H1 (cell line): ENCODE data around the gene SLC25A26. TPM values are rescaled to one million over a fixed set of nuclear protein-coding genes. Genes with fewer than 3 reads are reported as not detected.

Experiments
- CTCF ChIA-PET: fragments of 300-600 bp; sonication (Branson Sonifier 250); formaldehyde crosslinking; loops from one replicate; lab custom pipeline; 2021; ENCODE audit not compliant: partially characterized antibody; lab: Charles Lee
- POLR2A ChIA-PET: fragments of 300-600 bp; sonication (Branson Sonifier 250); formaldehyde crosslinking; loops from one replicate; lab custom pipeline; 2021; ENCODE audit warnings: inconsistent platforms; ENCODE audit not compliant: partially characterized antibody; lab: Charles Lee
- DNase-seq, 2 experiments: peaks; one replicate each; pipeline versions ENCODE4 v3.0.0 to v3.0.0-alpha.2; 2010 to 2022; ENCODE audit warnings: low spot score in 2 of 2, low read depth in 1 of 2, mixed read lengths in 1 of 2
- FAIRE-seq: peaks from 2 replicates; lab custom pipeline; 2011; peaks lifted over from hg19 to GRCh38; lab: Jason Lieb, UNC
- H2AFZ ChIP-seq: 2 replicates; pipeline ENCODE4 v1.8.1; 2012; ENCODE audit warnings: low read length, inconsistent platforms
- H2AK5ac ChIP-seq: 2 replicates; pipeline ENCODE4 v1.6.1; 2013; ENCODE audit warnings: low read depth, low read length
- H2BK120ac ChIP-seq: replicated peaks from 2 replicates; pipeline ENCODE3; 2013; ENCODE audit warnings: low read depth, low read length, inconsistent platforms
- H2BK12ac ChIP-seq: 2 replicates; pipeline ENCODE4 v1.6.1; 2013; ENCODE audit warnings: low read depth, low read length
- H2BK15ac ChIP-seq: 2 replicates; pipeline ENCODE4 v1.6.1; 2013; ENCODE audit warnings: low read length
- H2BK20ac ChIP-seq: 2 replicates; pipeline ENCODE4 v1.6.1; 2013; ENCODE audit warnings: low read length
- H2BK5ac ChIP-seq: 2 replicates; pipeline ENCODE4 v1.6.1; 2013; ENCODE audit warnings: low read depth, low read length
- H3K14ac ChIP-seq: 2 replicates; pipeline ENCODE4 v1.6.1; 2013; ENCODE audit warnings: inconsistent platforms; ENCODE audit not compliant: insufficient read length
- H3K18ac ChIP-seq: 2 replicates; pipeline ENCODE4 v1.6.1; 2013; ENCODE audit warnings: low read length; ENCODE audit errors: extremely low read depth
- H3K23ac ChIP-seq: 2 replicates; pipeline ENCODE4 v1.6.1; 2013; ENCODE audit warnings: inconsistent platforms; ENCODE audit not compliant: insufficient read length
- H3K23me2 ChIP-seq: 2 replicates; pipeline ENCODE4 v1.6.1; 2013; ENCODE audit warnings: low read depth, low read length
- H3K27ac ChIP-seq: 2 replicates; pipeline ENCODE4 v1.6.1; 2011; ENCODE audit warnings: low read depth, low read length, inconsistent platforms
- H3K27me3 ChIP-seq, 4 experiments: replicated peaks in 1 of 4; 1 replicate in 1 of 4; 2 replicates in 3 of 4; pipeline versions ENCODE4 v1.6.1 to v1.8.1; 2011 to 2013; ENCODE audit warnings: low read length in 3 of 4, mild to moderate bottlenecking in 3 of 4, inconsistent platforms in 2 of 4, mixed read lengths in 2 of 4, moderate library complexity in 1 of 4; ENCODE audit not compliant: control insufficient read depth in 3 of 4, insufficient read depth in 3 of 4; ENCODE audit errors: extremely low read depth in 1 of 4
- H3K36me3 ChIP-seq, 4 experiments: 2 replicates each; pipeline versions ENCODE4 v1.6.1 to v1.8.1; 2011 to 2013; ENCODE audit warnings: mild to moderate bottlenecking in 4 of 4, low read length in 3 of 4, moderate library complexity in 2 of 4, control low read depth in 1 of 4, inconsistent platforms in 1 of 4; ENCODE audit not compliant: insufficient read depth in 4 of 4, control insufficient read depth in 2 of 4
- H3K4ac ChIP-seq: replicated peaks from 2 replicates; pipeline ENCODE3; 2013; ENCODE audit warnings: low read length, low read depth, mixed read lengths, inconsistent platforms; ENCODE audit not compliant: insufficient read length
- H3K4me1 ChIP-seq, 4 experiments: replicated peaks in 1 of 4; 1 replicate in 1 of 4; 2 replicates in 3 of 4; pipeline versions ENCODE4 v1.6.1 to v1.8.1; 2011 to 2013; ENCODE audit warnings: low read length in 3 of 4, inconsistent platforms in 2 of 4, mixed read lengths in 1 of 4; ENCODE audit not compliant: insufficient read depth in 4 of 4, control insufficient read depth in 3 of 4
- H3K4me2 ChIP-seq, 2 experiments: 2 replicates each; pipeline versions ENCODE4 v1.6.1 to v1.8.1; 2011 to 2013; ENCODE audit warnings: low read depth in 2 of 2, low read length in 2 of 2, control low read depth in 1 of 2, inconsistent platforms in 1 of 2, mild to moderate bottlenecking in 1 of 2; ENCODE audit not compliant: insufficient read depth in 1 of 2
- H3K4me3 ChIP-seq, 4 experiments: fragments of 200-600, 300-600 bp in 1 of 4; sonication (generic), shearing (Covaris generic), sonication (Bioruptor Twin) in 1 of 4; 2 replicates each; pipeline versions ENCODE4 v1.5.1 to v1.8.1; 2011 to 2016; ENCODE audit warnings: low read length in 4 of 4, low read depth in 3 of 4, control low read depth in 2 of 4, inconsistent platforms in 2 of 4, mild to moderate bottlenecking in 2 of 4, mixed read lengths in 1 of 4, moderate library complexity in 1 of 4; ENCODE audit not compliant: insufficient read depth in 2 of 4; ENCODE audit errors: extremely low read depth in 1 of 4
- H3K56ac ChIP-seq: replicated peaks from 2 replicates; pipeline ENCODE3; 2013; ENCODE audit warnings: low read depth, mild to moderate bottlenecking, mixed read lengths, low read length, inconsistent platforms; ENCODE audit not compliant: insufficient read length
- H3K79me1 ChIP-seq: 2 replicates; pipeline ENCODE4 v1.6.1; 2013; ENCODE audit warnings: low read depth, low read length, control low read depth
- H3K79me2 ChIP-seq, 2 experiments: 2 replicates each; pipeline versions ENCODE4 v1.6.1 to v1.8.1; 2012 to 2013; ENCODE audit warnings: low read length in 2 of 2, mild to moderate bottlenecking in 2 of 2, inconsistent platforms in 1 of 2; ENCODE audit not compliant: insufficient read depth in 2 of 2, control insufficient read depth in 1 of 2
- H3K9ac ChIP-seq, 4 experiments: replicated peaks in 1 of 4; 1 replicate in 1 of 4; 2 replicates in 3 of 4; pipeline versions ENCODE4 v1.6.1 to v1.8.1; 2011 to 2013; ENCODE audit warnings: low read depth in 3 of 4, low read length in 3 of 4, control low read depth in 2 of 4, mild to moderate bottlenecking in 2 of 4, moderate library complexity in 2 of 4, inconsistent platforms in 1 of 4; ENCODE audit errors: extremely low read depth in 1 of 4
- H3K9me3 ChIP-seq, 2 experiments: 2 replicates each; pipeline versions ENCODE4 v1.6.1 to v1.8.1; 2012 to 2013; ENCODE audit warnings: mild to moderate bottlenecking in 2 of 2, moderate library complexity in 2 of 2, control low read depth in 1 of 2, inconsistent platforms in 1 of 2, low read depth in 1 of 2, low read length in 1 of 2, mixed read lengths in 1 of 2; ENCODE audit not compliant: insufficient read depth in 2 of 2
- H4K20me1 ChIP-seq, 2 experiments: replicated peaks in 1 of 2; 2 replicates each; pipeline versions ENCODE3 to v1.8.1; 2011 to 2013; ENCODE audit warnings: inconsistent platforms in 2 of 2, low read length in 2 of 2, mild to moderate bottlenecking in 1 of 2; ENCODE audit not compliant: insufficient read depth in 2 of 2, control insufficient read depth in 1 of 2
- H4K5ac ChIP-seq: 2 replicates; pipeline ENCODE4 v1.6.1; 2013; ENCODE audit warnings: low read length, low read depth, mixed read lengths, inconsistent platforms; ENCODE audit not compliant: insufficient read length
- H4K8ac ChIP-seq: 2 replicates; pipeline ENCODE4 v1.8.0; 2013; ENCODE audit warnings: mild to moderate bottlenecking, moderate library complexity, low read length, inconsistent platforms; ENCODE audit not compliant: insufficient read depth; ENCODE audit errors: extremely low read depth
- H4K91ac ChIP-seq: replicated peaks from 2 replicates; pipeline ENCODE3; 2013; ENCODE audit warnings: low read length, mixed read lengths, inconsistent platforms; ENCODE audit not compliant: insufficient read length
- CREB1 ChIP-seq: IDR thresholded peaks from 2 replicates; pipeline ENCODE4 v1.6.1; 2012; ENCODE audit warnings: inconsistent platforms
- EGR1 ChIP-seq: IDR thresholded peaks from 2 replicates; pipeline ENCODE4 v1.6.1; 2011; ENCODE audit warnings: low read depth, low read length, borderline replicate concordance
- HDAC6 ChIP-seq: IDR thresholded peaks from one replicate; pipeline ENCODE4 v1.7.1; 2012; ENCODE audit warnings: low read depth, mild to moderate bottlenecking, inconsistent platforms, low read length, moderate library complexity
- SP4 ChIP-seq: IDR thresholded peaks from 2 replicates; pipeline ENCODE4 v1.6.1; 2012; ENCODE audit warnings: low read length, inconsistent platforms
- SUZ12 ChIP-seq: fragments of 200-600 bp; sonication (generic); IDR thresholded peaks from 2 replicates; pipeline ENCODE4 v1.6.1; 2012; ENCODE audit warnings: mild to moderate bottlenecking, inconsistent platforms, low read length, moderate library complexity, mixed read lengths
- WGBS, 2 experiments: shearing (Covaris generic) in 1 of 2; methylation state at CpG; one replicate each; pipeline versions ENCODE4 v1.1.6 to v1.1.7; 2013 to 2015; ENCODE audit warnings: low lambda C conversion rate in 2 of 2, mixed read lengths in 2 of 2, inconsistent platforms in 1 of 2, low coverage in 1 of 2, missing lambda C conversion rate in 1 of 2; ENCODE audit not compliant: insufficient replicate concordance in 2 of 2, insufficient coverage in 1 of 2, insufficient read length in 1 of 2; ENCODE audit errors: extremely low coverage in 1 of 2, missing lambda C conversion rate in 1 of 2; 5-methylcytosine and 5-hydroxymethylcytosine counted together
- polyA plus RNA-seq, 7 experiments: library from polyadenylated mRNA; depleted of rRNA in 3 of 7; stranded (reverse) in 5 of 7; unstranded in 2 of 7; fragments of >200 nt in 5 of 7; fragments of 200-250 nt in 2 of 7; gene quantifications; 1 replicate in 5 of 7; 2 replicates in 1 of 7; 4 replicates in 1 of 7; pipeline versions ENCODE4 v1.2.1 to v1.2.3, GENCODE V29; 2011 to 2013; ENCODE audit warnings: missing spikeins in 2 of 7, mixed read lengths in 2 of 7
- total RNA-seq: library from RNA; stranded (reverse); fragmentation: NEBNext Ultra II Directional; extraction: Animal tissue kit (Norgen Biotek cat#: 25700); gene quantifications from 2 replicates; pipeline ENCODE4 v1.2.1, GENCODE V29; 2021

The SLC25A26 gene
- total and polyA plus RNA-seq, 2 of the 8 experiments (the other 6 are each of a cell fraction or from before 2014, with no cell fraction given): 30.0 to 37.0 TPM

DNA sequence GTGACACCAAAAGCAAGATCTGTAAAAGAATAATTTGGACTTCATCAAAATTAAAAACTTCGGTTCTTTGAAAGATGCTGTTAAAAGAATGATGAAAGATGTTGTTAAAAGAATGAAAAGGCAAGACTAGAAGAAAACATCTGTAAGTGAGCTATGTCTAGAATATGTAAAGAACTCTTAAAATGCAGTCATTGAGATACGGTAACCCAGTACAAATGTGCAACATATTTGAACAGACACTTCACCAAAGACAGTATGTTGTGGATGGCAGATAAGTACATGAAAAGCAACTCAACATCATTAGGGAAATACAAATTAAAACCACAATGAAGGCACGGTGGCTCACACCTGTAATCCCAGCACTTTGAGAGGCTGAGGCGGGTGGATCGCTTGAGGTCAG lies 140.6 kb downstream of the SLC25A26 start:
- peaks cover 3 to 8% (median 4%) of the 10 kb centered on the region in 4 experiments; a peak in 5 of 7 replicates for H3K4me1 ChIP-seq
- no peaks in the 10 kb centered on the region for H3K79me2 ChIP-seq
- no peak overlapping the region for H3K56ac ChIP-seq
- no peak overlapping the region for H3K4me2 ChIP-seq
- H2BK15ac ChIP-seq: no peak overlapping the region
- H2BK120ac ChIP-seq: no peak overlapping the region
- no peak overlapping the region for H3K27ac ChIP-seq
- H2BK12ac ChIP-seq: no peak overlapping the region
- H2AK5ac ChIP-seq: no peak overlapping the region
- H3K23me2 ChIP-seq: no peaks in the 10 kb centered on the region
- ChIA-PET CTCF (interaction anchor here (0.6 to 4.0 kb wide), 3 partner anchors 16 to 961 kb away, joined by 3 to 17 read pairs (median 3); no protein-coding TSS in a partner anchor), POLR2A (no interaction called here)
- H3K18ac ChIP-seq: no peak overlapping the region
- no peak for DNase-seq
- H4K8ac ChIP-seq: no peak overlapping the region
- H3K4ac ChIP-seq: no peak overlapping the region
- H2BK5ac ChIP-seq: no peak overlapping the region
- H3K4me3 ChIP-seq: no peak overlapping the region
- H3K79me1 ChIP-seq: no peaks in the 10 kb centered on the region
- no peak overlapping the region for H2AFZ ChIP-seq
- H4K91ac ChIP-seq: no peak overlapping the region
- FAIRE-seq: no peak
- no peak overlapping the region for H3K14ac ChIP-seq
- no peak overlapping the region for H3K23ac ChIP-seq
- no peak overlapping the region for H2BK20ac ChIP-seq
- H3K36me3 ChIP-seq: no peaks in the 10 kb centered on the region
- 95% methylated on average over 5 of the region's 5 CpGs; no CpG with 5 or more reads in 1 of the 2 experiments for WGBS, 2 experiments
- H4K20me1 ChIP-seq: no peaks in the 10 kb centered on the region
- H3K27me3 ChIP-seq: no peaks in the 10 kb centered on the region
- H3K9me3 ChIP-seq: no peaks in the 10 kb centered on the region
- no peak overlapping the region for H3K9ac ChIP-seq
- no peak overlapping the region for H4K5ac ChIP-seq
- TF ChIP-seq HDAC6 (no peak), SUZ12 (no peak), EGR1 (no peak), CREB1 (no peak), SP4 (no peak)
